ENCODE measurements around the gene C17orf58.

- TF ChIP-seq POLR2A (IDR thresholded peaks at IDR 0.05) (no peak), CTCF (IDR thresholded peaks at IDR 0.05) (no peak)
Measured at GRCh38 chr17:68034452-68034776, 38.1 kb upstream of the C17orf58 start.
